ENCODE measurements around the gene CPA4.

DNA sequence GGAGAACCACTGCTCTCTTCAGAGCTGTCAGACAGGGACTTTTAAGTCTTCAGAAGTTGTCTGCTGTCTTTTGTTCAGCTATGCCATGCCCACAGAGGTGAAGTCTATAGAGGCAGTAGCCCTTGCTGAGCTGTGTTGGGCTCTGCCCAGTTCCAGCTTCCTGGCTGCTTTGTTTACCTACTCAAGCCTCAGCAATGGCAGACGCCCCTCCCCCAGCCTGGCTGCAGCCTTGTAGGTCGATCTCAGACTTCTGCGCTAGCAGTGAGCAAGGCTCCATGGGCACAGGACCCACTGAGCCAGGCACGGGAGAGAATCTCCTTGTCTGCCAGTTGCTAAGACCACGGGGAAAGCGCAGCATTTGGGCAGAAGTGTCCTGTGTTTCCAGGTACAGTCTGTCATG is 38.4 kb upstream of the CPA4 start:
- TF ChIP-seq, protein P1, sequence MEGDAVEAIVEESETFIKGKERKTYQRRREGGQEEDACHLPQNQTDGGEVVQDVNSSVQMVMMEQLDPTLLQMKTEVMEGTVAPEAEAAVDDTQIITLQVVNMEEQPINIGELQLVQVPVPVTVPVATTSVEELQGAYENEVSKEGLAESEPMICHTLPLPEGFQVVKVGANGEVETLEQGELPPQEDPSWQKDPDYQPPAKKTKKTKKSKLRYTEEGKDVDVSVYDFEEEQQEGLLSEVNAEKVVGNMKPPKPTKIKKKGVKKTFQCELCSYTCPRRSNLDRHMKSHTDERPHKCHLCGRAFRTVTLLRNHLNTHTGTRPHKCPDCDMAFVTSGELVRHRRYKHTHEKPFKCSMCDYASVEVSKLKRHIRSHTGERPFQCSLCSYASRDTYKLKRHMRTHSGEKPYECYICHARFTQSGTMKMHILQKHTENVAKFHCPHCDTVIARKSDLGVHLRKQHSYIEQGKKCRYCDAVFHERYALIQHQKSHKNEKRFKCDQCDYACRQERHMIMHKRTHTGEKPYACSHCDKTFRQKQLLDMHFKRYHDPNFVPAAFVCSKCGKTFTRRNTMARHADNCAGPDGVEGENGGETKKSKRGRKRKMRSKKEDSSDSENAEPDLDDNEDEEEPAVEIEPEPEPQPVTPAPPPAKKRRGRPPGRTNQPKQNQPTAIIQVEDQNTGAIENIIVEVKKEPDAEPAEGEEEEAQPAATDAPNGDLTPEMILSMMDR (IDR thresholded peaks at IDR 0.05) = no peak
- TF ChIP-seq POLR2A (IDR thresholded peaks at IDR 0.05) (no peak), EP300 (IDR thresholded peaks at IDR 0.05) (no peak)
